K562 (cell line): ENCODE results near the gene NUP98. TPM values are rescaled to one million over a fixed set of nuclear protein-coding genes. Genes with fewer than 3 reads are reported as not detected.
A peak's percentile ranks its signal among the peaks of the same experiment; 100 is the strongest.

ENCODE experiments used
- ATAC-seq: fragments of 200-7000 bp; cut with Tn5 transposase; 3 replicates; pipeline ENCODE4 v1.9.1; 2020; ENCODE audit warnings: moderate library complexity
- BruUV-seq: library from RNA; stranded (reverse); fragments of 400-500 nt; replicated peaks from 2 replicates; lab custom pipeline; 2021; lab: Mats Ljungman, UMichigan
- CTCF ChIA-PET: fragments of 300-600 bp; formaldehyde crosslinking; extraction: SDS; loops from one replicate; lab custom pipeline; 2021; ENCODE audit warnings: low intra/inter-chr PET ratio; lab: Yijun Ruan, JAX
- POLR2A ChIA-PET: fragments of 300-600, 350-650 bp; sonication (Branson Sonifier 250); formaldehyde crosslinking; extraction: SDS; loops from one replicate; lab custom pipeline; 2021; ENCODE audit warnings: antibody characterized with exemption, inconsistent platforms; lab: Yijun Ruan, JAX
- DNase-seq, 4 experiments: peaks; one replicate each; pipeline versions ENCODE4 v3.0.0 to v3.0.0-alpha.2; 2011 to 2018; ENCODE audit warnings: low spot score in 3 of 4, mixed read lengths in 3 of 4; ENCODE audit errors: extremely low read depth in 1 of 4
- FAIRE-seq: peaks from 2 replicates; lab custom pipeline; 2011; peaks lifted over from hg19 to GRCh38; lab: Jason Lieb, UNC
- H2AFZ ChIP-seq: 2 replicates; pipeline ENCODE4 v1.6.0; 2011; ENCODE audit warnings: low read depth, low read length, control low read depth, inconsistent platforms
- H3K27ac ChIP-seq: fragments of 200-600 bp; 3 replicates; pipeline ENCODE4 v1.8.0; 2011; ENCODE audit warnings: low read depth, mild to moderate bottlenecking, control low read depth, inconsistent platforms, low read length, moderate library complexity, mixed read lengths; ENCODE audit errors: extremely low read depth
- H3K27me3 ChIP-seq, 2 experiments: fragments of 300-600 bp in 1 of 2; 2 replicates in 1 of 2; 3 replicates in 1 of 2; pipeline versions ENCODE4 v1.6.0 to v1.8.0; 2011; ENCODE audit warnings: inconsistent platforms in 2 of 2, low read length in 2 of 2, mild to moderate bottlenecking in 1 of 2, mixed read lengths in 1 of 2, moderate library complexity in 1 of 2; ENCODE audit not compliant: control insufficient read depth in 2 of 2, insufficient read depth in 2 of 2
- H3K36me3 ChIP-seq: fragments of 300-600 bp; 3 replicates; pipeline ENCODE4 v1.8.0; 2011; ENCODE audit warnings: mild to moderate bottlenecking, low read length, inconsistent platforms; ENCODE audit not compliant: control insufficient read depth, insufficient read depth
- H3K4me1 ChIP-seq, 2 experiments: fragments of 200-600 bp in 1 of 2; replicated peaks in 1 of 2; 2 replicates in 1 of 2; 3 replicates in 1 of 2; pipeline versions ENCODE4 v1.5.1 to v1.8.0; 2011; ENCODE audit warnings: inconsistent platforms in 2 of 2, low read length in 2 of 2, mild to moderate bottlenecking in 1 of 2, mixed read lengths in 1 of 2, moderate library complexity in 1 of 2; ENCODE audit not compliant: control insufficient read depth in 2 of 2, insufficient read depth in 2 of 2
- H3K4me2 ChIP-seq: 2 replicates; pipeline ENCODE4 v1.6.1; 2011; ENCODE audit warnings: low read length, control low read depth, inconsistent platforms, mixed read lengths; ENCODE audit not compliant: insufficient read depth
- H3K4me3 ChIP-seq: fragments of 200-600 bp; sonication (generic), shearing (Covaris generic); 2 replicates; pipeline ENCODE4 v1.5.1; 2016; ENCODE audit warnings: control low read depth, inconsistent platforms
- H3K79me2 ChIP-seq: fragments of 200-600 bp; 3 replicates; pipeline ENCODE4 v1.8.0; 2011; ENCODE audit warnings: low read length, inconsistent platforms; ENCODE audit not compliant: control insufficient read depth, insufficient read depth
- H3K9ac ChIP-seq, 2 experiments: 2 replicates each; pipeline versions ENCODE4 v1.6.0 to v1.6.1; 2011; ENCODE audit warnings: low read depth in 2 of 2, low read length in 2 of 2, control low read depth in 1 of 2, inconsistent platforms in 1 of 2, mild to moderate bottlenecking in 1 of 2, mixed read lengths in 1 of 2; ENCODE audit not compliant: insufficient read depth in 1 of 2
- H3K9me1 ChIP-seq: one replicate; pipeline ENCODE4 v1.6.0; 2011; ENCODE audit warnings: inconsistent platforms, mild to moderate bottlenecking, low read length, moderate library complexity; ENCODE audit not compliant: control insufficient read depth, insufficient read depth
- H3K9me3 ChIP-seq: replicated peaks from 2 replicates; pipeline ENCODE4 v1.5.1; 2011; ENCODE audit warnings: low read depth, low read length, inconsistent platforms; ENCODE audit not compliant: control insufficient read depth, insufficient read depth
- H4K20me1 ChIP-seq: replicated peaks from 2 replicates; pipeline ENCODE4 v1.6.1; 2011; ENCODE audit warnings: low read length, inconsistent platforms, mixed read lengths; ENCODE audit not compliant: control insufficient read depth, insufficient read depth
- HMGN3 ChIP-seq: IDR thresholded peaks from 2 replicates; pipeline ENCODE4 v1.6.1; 2011; ENCODE audit warnings: borderline replicate concordance, low read depth, mild to moderate bottlenecking, mixed read lengths, low read length; ENCODE audit not compliant: insufficient read length; ENCODE audit errors: extremely low read depth
- LARP7 ChIP-seq: fragments of 450-650 bp; IDR thresholded peaks from 2 replicates; pipeline ENCODE4 v1.6.1; 2016
- MEIS2 ChIP-seq: fragments of 450-650 bp; IDR thresholded peaks from 2 replicates; pipeline ENCODE4 v1.6.1; 2014; ENCODE audit warnings: mild to moderate bottlenecking; ENCODE audit not compliant: partially characterized antibody
- RNF2 ChIP-seq: sonication (generic); IDR thresholded peaks from 2 replicates; pipeline ENCODE4 v1.6.1; 2016
- TOE1 ChIP-seq, 2 experiments: fragments of 450-650 bp in 1 of 2; sonication (generic) in 1 of 2; formaldehyde crosslinking in 1 of 2; IDR thresholded peaks; 2 replicates each; pipeline versions ENCODE4 v1.7.1 to v1.8.0; 2016 to 2022; ENCODE audit warnings: borderline replicate concordance in 2 of 2, mild to moderate bottlenecking in 2 of 2, antibody characterized with exemption in 1 of 2, inconsistent platforms in 1 of 2, low read depth in 1 of 2, missing genetic modification reagents in 1 of 2, moderate library complexity in 1 of 2
- TRIM24 ChIP-seq, 2 experiments: fragments of 450-650 bp; IDR thresholded peaks; 2 replicates each; pipeline ENCODE4 v1.6.1; 2016
- ZNF23 ChIP-seq: fragments of 250-450 bp; sonication (Bioruptor Pico); IDR thresholded peaks from 2 replicates; pipeline ENCODE4 v1.4.0; 2020; ENCODE audit warnings: mild to moderate bottlenecking
- ZNF785 ChIP-seq: fragments of 250-450 bp; sonication (Bioruptor Pico); IDR thresholded peaks from 2 replicates; pipeline ENCODE4 v1.4.0; 2020; ENCODE audit warnings: mild to moderate bottlenecking
- WGBS: fragments of 100-300 bp; shearing (Covaris generic); methylation state at CpG from one replicate; pipeline ENCODE4 v1.1.6; 2016; ENCODE audit warnings: low coverage, mixed read lengths; ENCODE audit not compliant: insufficient coverage; ENCODE audit errors: missing lambda C conversion rate; 5-methylcytosine and 5-hydroxymethylcytosine counted together
- in situ Hi-C: fragments of 300-500 bp; cut with MboI; formaldehyde crosslinking; loops from 4 replicates; pipeline ENCODE4 v1.15.0; 2018; ENCODE audit warnings: inconsistent platforms, mixed read lengths
- intact Hi-C: fragments of 100-400 bp; cut with micrococcal nuclease; formaldehyde crosslinking; loops from 2 replicates; pipeline ENCODE4 v1.14.2; 2022
- polyA plus RNA-seq, 8 experiments: library from polyadenylated mRNA; depleted of rRNA in 4 of 8; stranded (reverse) in 5 of 8; unstranded in 3 of 8; fragments of >200 nt; fragmentation: Nextera tagmentation in 2 of 8; fragmentation: Illumina TruSeq in 1 of 8; extraction: Ambion mirVana in 2 of 8; extraction: Trizol in 1 of 8; gene quantifications; 2 replicates each; pipeline versions ENCODE4 v1.2.1 to v1.2.3, GENCODE V29; 2011 to 2014; ENCODE audit warnings: inconsistent platforms in 1 of 8, missing spikeins in 1 of 8
- total RNA-seq, 7 experiments: library from RNA; depleted of rRNA in 6 of 7; stranded (reverse); fragments of >200 nt in 6 of 7; fragmentation: Illumina TruSeq in 2 of 7; extraction: Trizol in 2 of 7; gene quantifications; 2 replicates each; pipeline versions ENCODE4 v1.2.1 to v1.2.3, GENCODE V29; 2011 to 2021; ENCODE audit warnings: low replicate concordance in 1 of 7
- TF ChIP-seq, protein P1 (sequence below): fragments of 450-650 bp; formaldehyde crosslinking; IDR thresholded peaks from 2 replicates; pipeline ENCODE4 v1.4.0; 2022; ENCODE audit warnings: mild to moderate bottlenecking, moderate library complexity
- TF ChIP-seq, protein P2 (sequence below): fragments of 250-450 bp; sonication (Bioruptor Pico); IDR thresholded peaks from 2 replicates; pipeline ENCODE4 v1.9.0; 2021; ENCODE audit warnings: mild to moderate bottlenecking
- TF ChIP-seq, protein P3 (sequence below): fragments of 450-650 bp; formaldehyde crosslinking; IDR thresholded peaks from 2 replicates; pipeline ENCODE4 v1.4.0; 2022; ENCODE audit warnings: missing genetic modification characterization
- TF ChIP-seq, protein P4 (sequence below): fragments of 450-650 bp; formaldehyde crosslinking; conservative IDR thresholded peaks from 2 replicates; pipeline ENCODE4 v1.4.0; 2022; ENCODE audit warnings: mild to moderate bottlenecking, missing genetic modification characterization
- TF ChIP-seq, protein P5 (sequence below): fragments of 450-650 bp; IDR thresholded peaks from 2 replicates; pipeline ENCODE4 v1.7.0; 2016; ENCODE audit warnings: borderline replicate concordance

NUP98 gene
- total and polyA plus RNA-seq, 9 of the 15 experiments (the other 6 are each of a cell fraction or from before 2014, with no cell fraction given), result 45.1 to 196 (median 130) TPM

DNA sequence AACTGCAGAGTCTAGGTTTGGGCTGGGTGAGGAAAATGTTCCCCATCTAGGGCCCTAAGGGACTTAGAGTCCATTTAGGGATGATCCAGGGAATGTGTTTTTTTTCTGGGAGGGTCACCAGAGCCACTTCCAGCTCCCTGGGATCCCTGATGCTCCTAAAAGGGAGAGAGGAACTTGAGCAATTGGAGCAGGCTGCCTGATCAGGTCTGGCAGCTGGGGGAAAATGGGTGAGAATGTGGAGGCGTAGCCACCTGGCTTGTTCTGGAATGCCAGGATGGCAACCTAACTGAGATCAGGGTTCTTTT is 12.2 kb upstream of the NUP98 start:
- no peak overlapping the region for H2AFZ ChIP-seq
- ATAC-seq (no peak), DNase-seq (no peak), FAIRE-seq (no peak)
- H3K9ac ChIP-seq, result peak overlapping the region in 1 of 2 experiments; percentile 11; a peak in 1 of 4 replicates
- no peaks in the 10 kb centered on the region for H3K9me1 ChIP-seq
- peaks cover 11% of the 10 kb centered on the region for H3K36me3 ChIP-seq
- H4K20me1 ChIP-seq, result no peaks in the 10 kb centered on the region
- ChIA-PET POLR2A (interaction anchor here (0.9 to 2.7 kb wide), 6 partner anchors 9 to 32 kb away, joined by 3 to 22 read pairs (median 3); partner anchors contain the start of genes NUP98 and RHOG), CTCF (interaction anchor here (0.6 kb wide), 1 partner anchor 325 kb away, joined by 3 read pairs; no protein-coding TSS in a partner anchor)
- H3K79me2 ChIP-seq, result peaks cover 6% of the 10 kb centered on the region
- peaks cover 7 to 19% of the 10 kb centered on the region in 2 experiments; a peak in 3 of 5 replicates for H3K4me1 ChIP-seq
- H3K4me3 ChIP-seq, result no peak overlapping the region
- intact Hi-C loops (no loop called here), in situ Hi-C loops (loop anchor here (25.0 kb wide), 1 partner anchor 347 kb away; no protein-coding TSS in a partner anchor)
- 90% methylated on average over 1 of the region's 1 CpG for WGBS
- H3K27ac ChIP-seq, result no peak overlapping the region
- peak overlapping the region; percentile 86; the same call in 1 of the 2 replicates for H3K4me2 ChIP-seq
- no peaks in the 10 kb centered on the region for H3K27me3 ChIP-seq
- BruUV-seq, result no TSS peak
- H3K9me3 ChIP-seq, result no peaks in the 10 kb centered on the region
- TF ChIP-seq, protein P1, sequence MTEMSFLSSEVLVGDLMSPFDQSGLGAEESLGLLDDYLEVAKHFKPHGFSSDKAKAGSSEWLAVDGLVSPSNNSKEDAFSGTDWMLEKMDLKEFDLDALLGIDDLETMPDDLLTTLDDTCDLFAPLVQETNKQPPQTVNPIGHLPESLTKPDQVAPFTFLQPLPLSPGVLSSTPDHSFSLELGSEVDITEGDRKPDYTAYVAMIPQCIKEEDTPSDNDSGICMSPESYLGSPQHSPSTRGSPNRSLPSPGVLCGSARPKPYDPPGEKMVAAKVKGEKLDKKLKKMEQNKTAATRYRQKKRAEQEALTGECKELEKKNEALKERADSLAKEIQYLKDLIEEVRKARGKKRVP (CRISPR knock-in tag), result no peak
- TF ChIP-seq, protein P2, sequence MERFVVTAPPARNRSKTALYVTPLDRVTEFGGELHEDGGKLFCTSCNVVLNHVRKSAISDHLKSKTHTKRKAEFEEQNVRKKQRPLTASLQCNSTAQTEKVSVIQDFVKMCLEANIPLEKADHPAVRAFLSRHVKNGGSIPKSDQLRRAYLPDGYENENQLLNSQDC (CRISPR knock-in tag), result no peak
- TF ChIP-seq HMGN3 (no peak), TRIM24 (IDR thresholded peaks at IDR 0.05) (no peak), LARP7 (no peak), MEIS2 (no peak), TOE1 (IDR thresholded peaks at IDR 0.05; ENCODE audit: borderline replicate concordance) (no peak), TOE1 (CRISPR knock-in tag; IDR thresholded peaks at IDR 0.05; ENCODE audit: borderline replicate concordance, low read depth) (no peak), RNF2 (no peak), ZNF785 (CRISPR knock-in tag) (no peak), ZNF23 (CRISPR knock-in tag) (no peak)
- TF ChIP-seq, protein P3, sequence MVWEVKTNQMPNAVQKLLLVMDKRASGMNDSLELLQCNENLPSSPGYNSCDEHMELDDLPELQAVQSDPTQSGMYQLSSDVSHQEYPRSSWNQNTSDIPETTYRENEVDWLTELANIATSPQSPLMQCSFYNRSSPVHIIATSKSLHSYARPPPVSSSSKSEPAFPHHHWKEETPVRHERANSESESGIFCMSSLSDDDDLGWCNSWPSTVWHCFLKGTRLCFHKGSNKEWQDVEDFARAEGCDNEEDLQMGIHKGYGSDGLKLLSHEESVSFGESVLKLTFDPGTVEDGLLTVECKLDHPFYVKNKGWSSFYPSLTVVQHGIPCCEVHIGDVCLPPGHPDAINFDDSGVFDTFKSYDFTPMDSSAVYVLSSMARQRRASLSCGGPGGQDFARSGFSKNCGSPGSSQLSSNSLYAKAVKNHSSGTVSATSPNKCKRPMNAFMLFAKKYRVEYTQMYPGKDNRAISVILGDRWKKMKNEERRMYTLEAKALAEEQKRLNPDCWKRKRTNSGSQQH, result no peak
- TF ChIP-seq, protein P4, sequence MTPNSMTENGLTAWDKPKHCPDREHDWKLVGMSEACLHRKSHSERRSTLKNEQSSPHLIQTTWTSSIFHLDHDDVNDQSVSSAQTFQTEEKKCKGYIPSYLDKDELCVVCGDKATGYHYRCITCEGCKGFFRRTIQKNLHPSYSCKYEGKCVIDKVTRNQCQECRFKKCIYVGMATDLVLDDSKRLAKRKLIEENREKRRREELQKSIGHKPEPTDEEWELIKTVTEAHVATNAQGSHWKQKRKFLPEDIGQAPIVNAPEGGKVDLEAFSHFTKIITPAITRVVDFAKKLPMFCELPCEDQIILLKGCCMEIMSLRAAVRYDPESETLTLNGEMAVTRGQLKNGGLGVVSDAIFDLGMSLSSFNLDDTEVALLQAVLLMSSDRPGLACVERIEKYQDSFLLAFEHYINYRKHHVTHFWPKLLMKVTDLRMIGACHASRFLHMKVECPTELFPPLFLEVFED, result no peak
- TF ChIP-seq, protein P5, sequence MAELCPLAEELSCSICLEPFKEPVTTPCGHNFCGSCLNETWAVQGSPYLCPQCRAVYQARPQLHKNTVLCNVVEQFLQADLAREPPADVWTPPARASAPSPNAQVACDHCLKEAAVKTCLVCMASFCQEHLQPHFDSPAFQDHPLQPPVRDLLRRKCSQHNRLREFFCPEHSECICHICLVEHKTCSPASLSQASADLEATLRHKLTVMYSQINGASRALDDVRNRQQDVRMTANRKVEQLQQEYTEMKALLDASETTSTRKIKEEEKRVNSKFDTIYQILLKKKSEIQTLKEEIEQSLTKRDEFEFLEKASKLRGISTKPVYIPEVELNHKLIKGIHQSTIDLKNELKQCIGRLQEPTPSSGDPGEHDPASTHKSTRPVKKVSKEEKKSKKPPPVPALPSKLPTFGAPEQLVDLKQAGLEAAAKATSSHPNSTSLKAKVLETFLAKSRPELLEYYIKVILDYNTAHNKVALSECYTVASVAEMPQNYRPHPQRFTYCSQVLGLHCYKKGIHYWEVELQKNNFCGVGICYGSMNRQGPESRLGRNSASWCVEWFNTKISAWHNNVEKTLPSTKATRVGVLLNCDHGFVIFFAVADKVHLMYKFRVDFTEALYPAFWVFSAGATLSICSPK, result no peak
